NCI-H774 (cell line): ENCODE data around the gene GNLY.
"Not testable (repeated sequence)": the region's sequence is repeated elsewhere in the genome, so short reads cannot be mapped to it uniquely, and the experiment has no call there.

ENCODE experiments used
- DNase-seq: peaks from one replicate; lab custom pipeline; 2025; lab: John Stamatoyannopoulos, UW

GNLY gene

DNA sequence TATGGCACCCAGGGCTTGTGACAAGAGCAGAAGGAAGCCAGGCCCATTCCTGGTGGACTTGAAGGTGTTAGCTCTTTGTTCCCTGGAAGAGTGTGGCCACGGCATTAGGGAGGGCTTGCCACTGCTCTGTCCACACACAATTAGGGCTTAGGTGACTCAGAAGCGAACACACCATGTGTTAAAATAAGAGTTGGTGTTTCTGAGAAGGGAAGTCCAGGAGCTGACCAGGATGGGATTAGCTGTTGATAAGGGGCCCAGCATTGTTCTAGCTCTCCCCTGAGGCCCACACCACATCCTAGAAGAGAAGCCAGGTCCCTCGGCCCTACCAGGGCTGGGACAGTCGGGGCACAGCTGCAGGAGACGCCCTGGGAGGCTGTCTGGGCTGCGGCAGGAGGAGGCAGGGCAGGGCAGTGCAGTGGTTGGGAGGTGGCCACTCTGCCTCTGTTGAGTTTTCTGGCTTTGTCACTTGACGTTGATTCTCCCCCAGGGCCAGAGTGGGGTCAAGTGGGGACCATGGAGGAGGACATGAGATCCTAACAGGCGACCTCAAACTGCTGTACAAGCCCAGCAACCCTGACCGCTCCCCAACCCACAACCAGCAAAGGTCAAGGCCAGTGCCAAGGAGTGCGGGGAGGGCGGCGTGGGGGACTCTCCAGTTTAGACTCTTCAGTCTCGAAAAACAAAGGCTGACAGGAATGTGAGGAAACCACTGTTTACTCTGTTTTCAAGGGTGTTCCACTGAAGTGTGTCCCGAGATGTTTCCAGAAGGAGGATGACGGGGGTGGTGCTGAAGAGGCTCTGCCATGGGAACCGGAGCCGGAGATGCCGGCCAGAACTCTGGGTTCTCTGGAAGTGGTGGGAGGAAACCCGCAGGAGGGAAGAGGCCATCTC, 16.8 kb downstream of the GNLY start:
- no peak for DNase-seq

GRCh38 chr2:85711578-85712060, 17.5 kb downstream of the GNLY start:
- DNase-seq = no peak

GRCh38 chr2:85712336-85712735, 18.2 kb downstream of the GNLY start:
- DNase-seq = no peak

DNA sequence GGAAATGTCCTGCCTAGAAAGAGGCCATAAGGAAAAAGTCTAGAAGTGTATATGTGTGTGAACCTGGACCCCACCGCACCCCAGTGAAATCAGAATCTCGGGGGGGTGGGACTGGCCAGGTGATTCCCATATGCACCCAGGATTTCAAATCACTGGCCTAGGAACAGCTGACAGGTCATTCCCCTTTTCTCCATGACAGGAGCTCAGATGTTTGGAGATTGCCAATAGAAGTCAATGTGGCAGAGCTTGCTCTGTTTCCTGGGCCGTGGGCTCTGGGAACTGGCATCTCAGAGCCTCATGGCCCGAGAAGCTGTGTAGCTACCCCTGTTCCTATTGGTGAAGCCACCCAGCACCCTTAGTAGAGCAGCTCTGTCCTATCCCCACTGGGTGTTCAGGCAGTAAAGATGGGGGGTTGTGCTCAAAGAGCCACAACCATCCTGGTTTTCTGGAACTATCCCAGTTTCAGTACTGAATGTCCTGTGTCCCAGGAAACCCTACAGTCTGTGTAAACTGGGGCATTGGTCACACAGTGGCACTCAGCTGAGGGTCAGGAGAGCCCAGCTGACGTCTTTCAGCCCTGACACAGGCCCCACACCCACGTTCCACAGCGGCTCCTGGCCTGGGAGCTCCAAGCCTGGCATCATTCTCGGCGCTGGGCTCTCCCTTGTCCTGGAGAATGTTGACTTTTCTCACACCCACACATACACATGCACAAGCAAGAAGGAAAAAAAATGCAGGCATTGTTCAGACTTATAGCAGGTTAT, 18.9 kb downstream of the GNLY start:
- DNase-seq = no peak

- peak; percentile 24 for DNase-seq
Measured at GRCh38 chr2:85713836-85714235, 19.7 kb downstream of the GNLY start.

- DNase-seq = not testable (repeated sequence)
Measured at GRCh38 chr2:85714421-85714820, 20.3 kb downstream of the GNLY start.

GRCh38 chr2:85714841-85715240, 20.7 kb downstream of the GNLY start:
- no peak for DNase-seq

DNA sequence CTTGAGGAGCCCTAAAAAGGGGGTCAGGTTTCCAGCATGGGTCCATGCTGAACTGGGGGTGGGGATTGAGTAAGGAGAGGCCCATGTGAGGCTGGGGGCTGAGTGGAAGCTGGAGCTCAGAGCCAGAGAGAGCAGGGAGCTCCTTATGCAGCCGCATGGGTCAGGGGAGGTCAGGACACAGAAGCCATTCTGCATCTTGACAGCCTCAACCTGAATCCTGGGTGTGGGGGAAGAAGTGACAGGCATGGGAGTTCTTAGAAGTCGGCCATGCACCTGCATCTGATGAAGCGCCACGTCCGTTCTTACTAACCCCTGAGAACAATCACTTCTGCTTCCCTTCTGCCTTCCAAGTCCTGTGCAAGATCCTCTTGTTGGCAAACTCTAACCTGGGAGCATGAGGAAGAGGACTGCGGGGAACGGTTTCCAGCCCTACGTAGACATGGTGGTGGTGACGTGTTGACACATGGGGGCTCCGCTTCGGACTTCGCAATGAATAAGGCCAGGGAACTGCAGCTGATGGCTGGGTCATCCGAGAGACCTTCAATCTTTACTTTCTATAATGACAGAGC, 22.3 kb downstream of the GNLY start:
- no peak for DNase-seq

GRCh38 chr2:85717308-85718008, 23.3 kb downstream of the GNLY start:
- no peak for DNase-seq

DNA sequence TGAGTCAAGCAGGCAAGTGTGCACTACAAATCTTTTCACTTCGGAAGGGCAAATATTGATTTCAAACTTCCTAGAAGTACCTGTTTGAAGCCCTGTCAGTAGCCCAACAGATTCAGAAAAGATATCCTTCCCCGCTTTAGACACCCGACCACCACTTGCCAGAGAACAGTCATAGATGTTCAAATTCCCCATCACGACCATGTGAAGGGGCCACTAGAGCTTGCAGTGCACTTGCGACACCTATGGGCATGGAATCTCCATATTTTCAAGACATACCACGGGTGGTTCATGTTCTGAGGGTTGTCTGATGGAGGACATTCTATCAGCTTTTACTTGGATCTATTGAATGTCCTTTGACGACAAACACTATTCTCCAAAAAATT, 23.8 kb downstream of the GNLY start:
- no peak for DNase-seq

DNA sequence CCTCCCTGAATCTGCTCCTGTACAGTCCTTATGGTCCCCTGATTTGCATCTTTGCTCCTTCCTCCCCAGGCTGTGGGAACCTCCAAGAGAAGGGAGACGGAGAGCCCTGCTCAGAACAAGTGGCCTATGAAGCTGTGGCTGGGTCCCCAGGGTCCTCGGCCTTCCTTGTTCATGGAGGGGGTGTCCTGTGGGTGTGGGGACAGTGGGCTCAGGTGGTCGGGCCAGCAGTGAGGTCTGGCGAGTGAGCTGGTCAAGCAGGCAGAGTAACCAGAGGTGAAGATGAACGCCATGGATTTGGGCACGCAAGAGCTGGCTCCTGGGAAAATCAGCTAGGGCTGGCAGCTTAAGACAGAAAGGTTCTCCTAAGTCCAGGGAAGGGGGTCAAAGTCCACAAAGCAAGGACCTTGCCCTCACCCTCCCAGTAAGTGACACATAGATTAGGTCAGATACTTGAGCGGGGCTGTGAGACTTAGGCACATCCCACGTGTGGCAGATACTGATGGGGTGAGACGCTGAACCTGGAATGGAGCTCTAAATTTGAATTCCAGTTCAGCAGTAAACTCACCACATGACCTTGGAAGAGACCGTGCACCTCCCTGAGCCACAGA, 24.8 kb downstream of the GNLY start:
- no peak for DNase-seq

DNA sequence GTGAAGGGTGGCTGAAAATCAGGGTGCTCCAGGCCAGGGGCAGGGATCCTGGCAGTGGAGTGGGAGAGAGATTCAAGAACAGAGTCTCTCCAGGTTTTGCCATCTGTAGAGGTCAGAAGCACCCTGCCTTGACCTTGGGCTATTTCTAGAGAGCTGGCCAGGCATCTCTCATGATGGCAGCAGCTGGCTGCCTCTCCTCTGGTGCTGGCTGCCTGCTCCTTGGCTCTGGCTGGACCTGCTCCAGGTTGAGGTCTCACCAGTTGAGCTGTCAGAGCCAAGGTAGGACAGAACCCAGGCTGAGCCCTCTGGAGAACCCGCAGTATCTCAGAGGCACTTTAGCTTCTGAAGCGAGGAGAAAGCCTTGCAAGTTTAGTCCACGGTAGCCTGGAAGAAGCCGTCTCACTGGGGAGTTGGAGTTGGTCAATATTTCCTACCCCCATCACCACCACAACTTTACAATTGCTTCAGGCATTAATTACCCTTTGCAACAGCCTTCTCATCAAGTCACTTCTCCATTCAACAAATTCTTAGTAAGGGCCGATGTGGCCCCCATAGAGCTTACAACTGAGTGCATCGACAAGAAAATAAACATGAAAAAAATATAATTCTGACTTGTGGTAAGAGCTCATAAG, 25.6 kb downstream of the GNLY start:
- no peak for DNase-seq

DNA sequence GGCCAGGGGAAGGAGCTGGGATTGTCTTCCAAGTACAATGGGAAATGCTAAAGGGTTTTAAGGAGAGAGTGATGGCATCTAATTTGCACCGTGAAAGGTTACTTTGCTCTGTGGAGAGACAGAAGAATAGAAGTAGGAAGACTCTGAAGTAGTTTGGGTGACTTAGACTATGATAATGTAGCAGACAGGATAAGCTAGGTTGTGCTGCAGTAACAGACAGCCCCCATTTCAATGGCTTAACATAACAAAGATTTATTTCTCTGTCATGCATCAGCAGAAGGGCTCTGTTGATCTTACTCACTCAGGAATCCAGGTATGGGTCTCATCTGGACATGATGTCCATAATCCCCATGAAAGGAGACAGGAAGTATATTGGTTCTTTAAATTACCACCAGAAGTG, 26.4 kb downstream of the GNLY start:
- DNase-seq = no peak

DNA sequence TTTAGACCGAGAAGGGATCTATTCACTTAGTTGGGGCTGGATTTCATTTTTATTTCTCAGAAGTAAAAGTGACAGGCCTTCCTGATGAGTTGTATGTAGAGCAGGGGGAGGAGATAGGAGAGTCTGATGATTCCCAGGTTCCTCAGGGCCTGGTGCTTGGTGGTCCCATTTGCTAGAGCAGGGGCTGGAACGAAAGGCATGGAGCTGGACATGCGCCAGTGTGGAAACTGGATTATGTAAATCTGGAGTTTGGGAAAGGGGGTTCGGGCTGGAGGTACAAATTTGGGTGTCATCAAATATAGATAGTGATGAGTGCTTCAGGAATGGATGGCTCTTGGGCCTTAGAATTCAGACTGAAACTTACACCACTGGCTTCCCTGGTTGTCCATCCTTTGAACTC, 27.5 kb downstream of the GNLY start:
- DNase-seq = no peak

GRCh38 chr2:85722519-85722918, 28.4 kb downstream of the GNLY start:
- DNase-seq = no peak

DNA sequence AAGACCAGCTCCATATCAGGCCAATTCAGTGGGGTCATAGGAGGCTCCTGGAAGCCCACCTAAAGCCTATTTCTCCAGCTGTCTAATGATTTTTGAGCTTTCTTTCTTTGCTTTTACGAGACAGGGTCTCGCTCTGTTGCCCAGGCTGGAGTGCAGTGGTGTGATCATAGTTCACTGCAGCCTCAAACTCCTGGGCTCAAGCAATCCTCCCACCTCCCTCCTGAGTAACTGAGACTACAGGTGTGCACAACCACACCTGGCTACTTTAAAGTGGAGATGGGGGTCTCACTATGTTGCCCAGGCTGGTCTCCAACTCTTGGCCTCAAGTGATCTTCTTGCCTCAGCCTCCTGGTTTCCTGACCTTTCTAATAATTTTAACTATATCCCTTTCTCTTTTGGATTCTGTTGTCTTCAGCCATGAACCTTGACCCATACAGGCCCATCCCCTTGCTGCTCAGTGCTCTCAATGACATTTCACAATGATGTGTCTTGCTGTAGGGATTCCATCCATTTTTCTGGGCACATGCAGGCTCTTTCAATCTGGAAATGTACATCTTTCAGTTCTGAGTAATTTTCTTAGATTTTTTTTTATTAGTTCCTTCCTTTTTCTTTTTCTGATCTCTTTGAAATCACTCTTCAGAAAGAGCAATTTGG, 29.7 kb downstream of the GNLY start:
- DNase-seq = no peak

DNA sequence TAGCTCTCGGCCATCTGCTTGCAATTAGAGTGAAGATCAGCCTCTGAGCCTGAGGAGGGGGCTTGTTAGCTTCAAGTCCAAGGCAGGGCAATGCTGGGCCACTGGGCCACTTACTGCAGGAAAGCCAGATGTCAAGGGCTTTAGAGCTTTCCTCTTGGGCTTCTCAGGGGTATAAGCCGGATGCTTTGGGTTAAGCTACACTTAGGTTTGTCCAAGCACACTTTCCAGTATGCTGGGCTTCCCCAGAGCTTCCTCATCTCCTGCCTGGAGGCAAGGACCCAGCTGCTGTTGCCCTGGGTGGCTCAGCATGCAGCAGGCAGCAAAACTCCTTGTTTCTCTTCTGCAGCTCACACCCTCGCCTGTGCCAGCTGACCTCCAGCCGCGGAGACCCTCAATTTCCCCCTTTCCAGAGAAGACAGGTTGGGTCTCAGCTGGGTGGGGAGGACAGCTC, 30.6 kb downstream of the GNLY start:
- no peak for DNase-seq

- no peak for DNase-seq
Measured at GRCh38 chr2:85725451-85725850, 31.3 kb downstream of the GNLY start.

GRCh38 chr2:85727798-85728197, 33.6 kb downstream of the GNLY start:
- DNase-seq = no peak

DNA sequence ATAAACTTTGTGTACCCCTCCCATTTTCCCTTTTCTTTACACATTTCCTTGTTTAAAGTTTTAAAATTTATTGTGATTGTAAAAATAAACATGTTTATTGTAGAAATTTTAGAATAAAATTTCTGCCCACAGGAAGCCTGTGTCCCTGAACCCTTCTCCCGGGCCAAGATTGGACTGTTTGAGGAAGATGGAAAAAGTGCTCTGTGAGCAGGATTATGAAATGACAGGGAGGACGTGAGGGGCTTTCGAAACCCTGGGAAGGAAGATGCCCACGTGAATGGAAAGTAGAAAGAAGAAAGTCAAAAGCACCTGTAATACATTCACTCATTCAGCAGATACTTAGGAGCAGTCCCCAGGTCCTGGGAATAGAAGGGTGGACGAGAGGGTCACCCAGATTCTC, 34.2 kb downstream of the GNLY start:
- DNase-seq = no peak
